CD4-positive, alpha-beta T cell (primary cell): Measurements from ENCODE around the gene HOXA5. TPM values are rescaled to one million over a fixed set of nuclear protein-coding genes. Genes with fewer than 3 reads are reported as not detected.

ENCODE experiments used
- ATAC-seq: fragments of 200-7000 bp; cut with Tn5 transposase; one replicate; pipeline ENCODE4 v1.10.0; 2022; ENCODE audit warnings: mild to moderate bottlenecking; ENCODE audit not compliant: poor library complexity
- CTCF ChIA-PET: fragments of 350-600 bp; sonication (Branson Sonifier 250); formaldehyde crosslinking; loops from one replicate; lab custom pipeline; 2021; ENCODE audit warnings: antibody characterized with exemption, inconsistent platforms; lab: Charles Lee
- POLR2A ChIA-PET: fragments of 350-600 bp; sonication (Branson Sonifier 250); formaldehyde crosslinking; loops from one replicate; lab custom pipeline; 2021; ENCODE audit warnings: antibody characterized with exemption, inconsistent platforms; lab: Charles Lee
- DNase-seq, 14 experiments: peaks; one replicate each; pipeline ENCODE4 v3.0.0-alpha.2; 2013 to 2020; ENCODE audit warnings: mixed read lengths in 2 of 14
- H3K27ac ChIP-seq, 2 donors: one replicate each; pipeline versions ENCODE4 v1.5.1 to v1.7.0; 2013; ENCODE audit warnings: low read length in 2 of 2, low read depth in 1 of 2, mild to moderate bottlenecking in 1 of 2
- H3K27me3 ChIP-seq, 2 experiments: 1 replicate in 1 of 2; 2 replicates in 1 of 2; pipeline versions ENCODE4 v1.6.1 to v1.7.0; 2013; ENCODE audit warnings: low read length in 2 of 2, control low read depth in 1 of 2, mild to moderate bottlenecking in 1 of 2, moderate library complexity in 1 of 2; ENCODE audit not compliant: insufficient read depth in 2 of 2, control insufficient read depth in 1 of 2
- H3K36me3 ChIP-seq: one replicate; pipeline ENCODE4 v1.6.1; 2013; ENCODE audit warnings: low read length, control low read depth; ENCODE audit not compliant: insufficient read depth
- H3K4me1 ChIP-seq: one replicate; pipeline ENCODE4 v1.6.1; 2013; ENCODE audit warnings: low read length, control low read depth; ENCODE audit not compliant: insufficient read depth
- H3K4me3 ChIP-seq: one replicate; pipeline ENCODE4 v1.5.1; 2013; ENCODE audit warnings: mild to moderate bottlenecking, low read length, moderate library complexity
- H3K9me3 ChIP-seq, 2 experiments: 1 replicate in 1 of 2; 2 replicates in 1 of 2; pipeline versions ENCODE4 v1.6.1 to v1.7.0; 2013; ENCODE audit warnings: low read length in 2 of 2, mild to moderate bottlenecking in 2 of 2, control low read depth in 1 of 2, moderate library complexity in 1 of 2; ENCODE audit not compliant: control insufficient read depth in 1 of 2, insufficient read depth in 1 of 2
- H3K27ac Mint-ChIP-seq: one replicate; pipeline ENCODE4 v1.8.0; 2020; ENCODE audit warnings: mixed read lengths
- H3K27me3 Mint-ChIP-seq: one replicate; pipeline ENCODE4 v1.8.0; 2021; ENCODE audit warnings: mixed read lengths
- H3K36me3 Mint-ChIP-seq: one replicate; pipeline ENCODE4 v1.8.0; 2021; ENCODE audit warnings: low read depth, mixed read lengths
- H3K4me1 Mint-ChIP-seq: one replicate; pipeline ENCODE4 v1.8.0; 2021; ENCODE audit warnings: low read depth, mixed read lengths
- H3K4me3 Mint-ChIP-seq: one replicate; pipeline ENCODE4 v1.8.0; 2020; ENCODE audit warnings: mild to moderate bottlenecking, mixed read lengths
- H3K9me3 Mint-ChIP-seq: one replicate; pipeline ENCODE4 v1.8.0; 2020; ENCODE audit warnings: mixed read lengths
- CTCF ChIP-seq: fragments of 200-600 bp; IDR thresholded peaks from one replicate; pipeline ENCODE4 v1.8.0; 2022; ENCODE audit warnings: antibody characterized with exemption, mild to moderate bottlenecking
- intact Hi-C, 2 experiments: fragments of 100-400 bp; cut with DNase I in 1 of 2; cut with micrococcal nuclease in 1 of 2; formaldehyde crosslinking; loops; one replicate each; pipeline versions ENCODE4 v1.15.1 to v1.9.0; 2023 to 2025; cut with DNase I, micrococcal nuclease
- total RNA-seq, 174 experiments: library from RNA in 2 of 174; stranded (reverse) in 2 of 174; gene quantifications; one replicate each; pipeline ENCODE4 v1.2.3 and lab custom pipeline; 2021 to 2026

The HOXA5 gene
- total RNA-seq, 2 experiments from 2014 or later: not detected

DNA sequence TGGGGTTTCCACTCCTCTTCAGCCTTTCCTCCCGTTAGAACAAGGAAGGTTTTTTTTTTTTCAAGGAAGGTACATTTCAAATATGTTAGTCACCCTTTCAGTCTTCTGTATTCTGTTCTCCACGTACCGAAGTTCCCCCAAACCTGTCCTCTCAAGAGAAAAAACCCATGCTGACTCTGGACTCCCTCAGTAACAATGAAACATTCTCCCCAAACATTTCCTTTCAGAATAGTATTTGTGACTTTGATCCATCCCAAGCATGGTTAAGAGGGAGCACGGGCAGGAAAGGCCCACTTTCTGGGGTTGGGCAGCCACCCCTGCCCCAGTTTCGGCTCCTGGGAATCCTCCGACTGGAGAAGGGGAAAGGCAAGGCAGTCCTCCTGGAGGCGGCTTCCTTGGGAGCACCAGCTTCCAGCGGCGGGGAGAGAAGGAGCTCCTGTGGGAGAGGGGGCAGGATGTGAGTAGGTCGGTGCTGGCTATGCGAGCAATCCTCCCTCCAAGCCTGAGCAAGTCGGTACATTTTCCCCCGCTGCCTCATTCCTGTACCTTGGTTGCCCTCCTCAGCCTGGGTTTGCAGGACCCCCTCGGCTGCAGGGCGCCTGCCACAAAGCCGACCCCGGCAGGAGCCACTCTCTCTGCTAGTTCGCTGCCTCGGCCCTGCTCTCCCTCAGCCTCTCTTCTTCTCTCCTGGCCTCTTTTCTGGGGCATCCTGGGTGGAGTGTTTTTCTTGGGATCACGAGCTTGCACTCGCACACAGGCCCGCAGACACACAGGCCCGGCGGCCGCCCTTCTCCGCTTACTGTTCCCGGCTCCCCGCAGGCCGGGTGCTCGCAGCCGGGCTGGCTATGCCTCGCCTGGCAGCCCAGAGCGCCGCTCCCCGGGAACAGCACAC, 45.5 kb downstream of the HOXA5 start:
- no peak overlapping the region for H3K27ac ChIP-seq
- CTCF ChIA-PET: no interaction called here
- ATAC-seq (no peak), DNase-seq (no peak)
- TF ChIP-seq CTCF: no peak
- H3K9me3 ChIP-seq: peaks cover 0 to 20% of the 10 kb centered on the region in 2 experiments
- Mint-ChIP-seq H3K27me3 (peaks cover 91% of the 10 kb centered on the region), H3K4me1 (peaks cover 31% of the 10 kb centered on the region), H3K27ac (no peak overlapping the region), H3K9me3 (no peaks in the 10 kb centered on the region), H3K4me3 (peak overlapping the region; percentile 90), H3K36me3 (no peaks in the 10 kb centered on the region)
- H3K27me3 ChIP-seq: peaks cover 65 to 78% of the 10 kb centered on the region in 2 experiments
- POLR2A ChIA-PET: no interaction called here
- H3K36me3 ChIP-seq: no peaks in the 10 kb centered on the region
- intact Hi-C loops: loop anchor here in 1 of 2 experiments (10.0 kb wide), 2 partner anchors 233 to 1243 kb away; partner anchors contain the start of gene SKAP2
- no peak overlapping the region for H3K4me3 ChIP-seq
- peaks cover 54% of the 10 kb centered on the region for H3K4me1 ChIP-seq

- H3K36me3 ChIP-seq: no peaks in the 10 kb centered on the region
- ATAC-seq (no peak), DNase-seq (peak in 3 of 14 experiments; percentile 15 to 43 (median 38))
- peaks cover 66 to 78% of the 10 kb centered on the region in 2 experiments for H3K27me3 ChIP-seq
- H3K4me3 ChIP-seq: peak overlapping the region; percentile 77
- peaks cover 45% of the 10 kb centered on the region for H3K4me1 ChIP-seq
- no peaks in the 10 kb centered on the region for H3K9me3 Mint-ChIP-seq
- ChIA-PET POLR2A (interaction anchor here (0.5 to 1.2 kb wide), 4 partner anchors 13 to 237 kb away, joined by 3 read pairs; no protein-coding TSS in a partner anchor), CTCF (no interaction called here)
- H3K36me3 Mint-ChIP-seq: no peaks in the 10 kb centered on the region
- TF ChIP-seq CTCF: no peak
- no peak overlapping the region for H3K27ac ChIP-seq
- peaks cover 22% of the 10 kb centered on the region for H3K4me1 Mint-ChIP-seq
- peak overlapping the region; percentile 90 for H3K4me3 Mint-ChIP-seq
- peaks cover 0 to 20% of the 10 kb centered on the region in 2 experiments for H3K9me3 ChIP-seq
- no peak overlapping the region for H3K27ac Mint-ChIP-seq
- intact Hi-C loops: loop anchor here in 1 of 2 experiments (10.0 kb wide), 2 partner anchors 232 to 1242 kb away; partner anchors contain the start of gene SKAP2
- H3K27me3 Mint-ChIP-seq: peaks cover 91% of the 10 kb centered on the region
Measured at GRCh38 chr7:27096768-27097514, 46.5 kb downstream of the HOXA5 start.
